ENCODE measurements around the gene MYO1E.

Gene MYO1E

GRCh38 chr15:59372352-59373211, at the start of gene MYO1E:
Gene MYO1E (minus strand): TSS chr15:59372871. CDS start chr15:59372500, 371 bp downstream.
- peak; percentile 80 for DNase-seq (ENCODE audit: extremely low read depth, insufficient read length)
- H3K36me3 ChIP-seq (ENCODE audit: control insufficient read depth, insufficient read depth, low read length) = no peaks in the 10 kb centered on the region
- TF ChIP-seq, protein P1, sequence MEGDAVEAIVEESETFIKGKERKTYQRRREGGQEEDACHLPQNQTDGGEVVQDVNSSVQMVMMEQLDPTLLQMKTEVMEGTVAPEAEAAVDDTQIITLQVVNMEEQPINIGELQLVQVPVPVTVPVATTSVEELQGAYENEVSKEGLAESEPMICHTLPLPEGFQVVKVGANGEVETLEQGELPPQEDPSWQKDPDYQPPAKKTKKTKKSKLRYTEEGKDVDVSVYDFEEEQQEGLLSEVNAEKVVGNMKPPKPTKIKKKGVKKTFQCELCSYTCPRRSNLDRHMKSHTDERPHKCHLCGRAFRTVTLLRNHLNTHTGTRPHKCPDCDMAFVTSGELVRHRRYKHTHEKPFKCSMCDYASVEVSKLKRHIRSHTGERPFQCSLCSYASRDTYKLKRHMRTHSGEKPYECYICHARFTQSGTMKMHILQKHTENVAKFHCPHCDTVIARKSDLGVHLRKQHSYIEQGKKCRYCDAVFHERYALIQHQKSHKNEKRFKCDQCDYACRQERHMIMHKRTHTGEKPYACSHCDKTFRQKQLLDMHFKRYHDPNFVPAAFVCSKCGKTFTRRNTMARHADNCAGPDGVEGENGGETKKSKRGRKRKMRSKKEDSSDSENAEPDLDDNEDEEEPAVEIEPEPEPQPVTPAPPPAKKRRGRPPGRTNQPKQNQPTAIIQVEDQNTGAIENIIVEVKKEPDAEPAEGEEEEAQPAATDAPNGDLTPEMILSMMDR (IDR thresholded peaks at IDR 0.05; ENCODE audit: insufficient read depth, low read length, poor library complexity, severe bottlenecking) = no peak
- peak within 1 kb of the TSS; percentile 66 for H3K4me3 ChIP-seq (replicated peaks; ENCODE audit: low read depth, low read length)
- H3K27me3 ChIP-seq (replicated peaks; ENCODE audit: control insufficient read depth, insufficient read depth, low read length) = no peaks in the 10 kb centered on the region

- DNase-seq (ENCODE audit: extremely low read depth, insufficient read length) = no peak
- no peak overlapping the region for H3K4me3 ChIP-seq (replicated peaks; ENCODE audit: low read depth, low read length)
- H3K27me3 ChIP-seq (replicated peaks; ENCODE audit: control insufficient read depth, insufficient read depth, low read length) = no peaks in the 10 kb centered on the region
- no peaks in the 10 kb centered on the region for H3K36me3 ChIP-seq (ENCODE audit: control insufficient read depth, insufficient read depth, low read length)
- TF ChIP-seq, protein P1 (IDR thresholded peaks at IDR 0.05; ENCODE audit: insufficient read depth, low read length, poor library complexity, severe bottlenecking) = no peak
Observed at GRCh38 chr15:59420986-59421618, 48.4 kb upstream of the MYO1E start.

DNA sequence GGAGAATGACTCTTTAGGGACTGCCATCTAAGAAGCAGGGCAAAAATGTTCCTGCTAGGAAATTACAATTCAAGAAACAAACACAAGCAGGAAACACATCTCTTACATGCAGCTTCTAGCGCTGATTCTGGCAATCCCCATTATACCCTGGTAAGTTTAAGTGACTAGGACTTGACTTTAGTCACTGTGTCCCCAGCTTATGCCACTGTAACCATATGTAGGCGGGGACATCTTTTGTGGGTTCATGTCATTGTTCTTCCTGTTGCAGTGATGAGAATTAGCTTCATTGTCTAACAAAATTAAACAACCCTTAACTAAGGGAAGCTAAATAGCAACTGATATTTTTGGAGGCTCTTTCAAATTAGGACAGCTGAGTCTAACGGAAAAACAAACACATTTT, 47.4 kb upstream of the MYO1E start:
- no peak for DNase-seq (ENCODE audit: extremely low read depth, insufficient read length)
- no peaks in the 10 kb centered on the region for H3K27me3 ChIP-seq (replicated peaks; ENCODE audit: control insufficient read depth, insufficient read depth, low read length)
- TF ChIP-seq, protein P1 (IDR thresholded peaks at IDR 0.05; ENCODE audit: insufficient read depth, low read length, poor library complexity, severe bottlenecking) = no peak

GRCh38 chr15:59419170-59419569, 46.5 kb upstream of the MYO1E start:
- DNase-seq (ENCODE audit: extremely low read depth, insufficient read length) = no peak
- Histone ChIP-seq H3K27me3 (replicated peaks; ENCODE audit: control insufficient read depth, insufficient read depth, low read length) (no peaks in the 10 kb centered on the region), H3K4me3 (replicated peaks; ENCODE audit: low read depth, low read length) (no peak overlapping the region), H3K36me3 (ENCODE audit: control insufficient read depth, insufficient read depth, low read length) (no peaks in the 10 kb centered on the region)
- TF ChIP-seq, protein P1 (IDR thresholded peaks at IDR 0.05; ENCODE audit: insufficient read depth, low read length, poor library complexity, severe bottlenecking) = no peak

More for the DNA sequence above, 47.4 kb upstream of the MYO1E start:
- no peaks in the 10 kb centered on the region for H3K36me3 ChIP-seq (ENCODE audit: control insufficient read depth, insufficient read depth, low read length)
- H3K4me3 ChIP-seq (replicated peaks; ENCODE audit: low read depth, low read length) = no peak overlapping the region

DNA sequence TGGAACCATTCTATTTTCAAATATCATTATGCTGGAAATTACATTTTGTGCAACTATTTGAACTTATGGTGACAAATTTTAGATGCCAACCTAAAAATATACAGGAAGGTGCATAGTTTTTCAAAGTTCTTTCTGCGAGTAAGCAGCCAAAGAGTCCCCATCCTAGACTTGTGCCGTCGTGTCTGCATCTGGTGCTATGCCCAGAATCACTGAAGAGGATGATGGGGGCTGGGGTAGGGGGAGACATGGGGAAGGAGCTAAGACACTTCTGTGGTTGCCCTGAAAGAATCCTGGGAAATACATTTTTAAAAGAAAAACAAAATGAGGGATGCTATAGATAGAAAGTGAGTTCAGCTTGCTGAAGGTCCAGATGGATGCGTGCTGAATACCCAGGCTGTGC, 44.1 kb upstream of the MYO1E start:
- H3K27me3 ChIP-seq (replicated peaks; ENCODE audit: control insufficient read depth, insufficient read depth, low read length) = no peaks in the 10 kb centered on the region
- no peak for DNase-seq (ENCODE audit: extremely low read depth, insufficient read length)
- TF ChIP-seq, protein P1 (IDR thresholded peaks at IDR 0.05; ENCODE audit: insufficient read depth, low read length, poor library complexity, severe bottlenecking) = no peak
- no peak overlapping the region for H3K4me3 ChIP-seq (replicated peaks; ENCODE audit: low read depth, low read length)
- H3K36me3 ChIP-seq (ENCODE audit: control insufficient read depth, insufficient read depth, low read length) = no peaks in the 10 kb centered on the region
